Embryonic facial prominence (tissue), 1 donor: ENCODE measurements around the gene HDLBP.
"Not testable (repeated sequence)": the region's sequence is repeated elsewhere in the genome, so short reads cannot be mapped to it uniquely, and the experiment has no call there.

Experiments
- DNase-seq: peaks from one replicate; pipeline ENCODE4 v3.0.0-alpha.2; 2016; ENCODE audit errors: extremely low spot score

Gene HDLBP

DNA sequence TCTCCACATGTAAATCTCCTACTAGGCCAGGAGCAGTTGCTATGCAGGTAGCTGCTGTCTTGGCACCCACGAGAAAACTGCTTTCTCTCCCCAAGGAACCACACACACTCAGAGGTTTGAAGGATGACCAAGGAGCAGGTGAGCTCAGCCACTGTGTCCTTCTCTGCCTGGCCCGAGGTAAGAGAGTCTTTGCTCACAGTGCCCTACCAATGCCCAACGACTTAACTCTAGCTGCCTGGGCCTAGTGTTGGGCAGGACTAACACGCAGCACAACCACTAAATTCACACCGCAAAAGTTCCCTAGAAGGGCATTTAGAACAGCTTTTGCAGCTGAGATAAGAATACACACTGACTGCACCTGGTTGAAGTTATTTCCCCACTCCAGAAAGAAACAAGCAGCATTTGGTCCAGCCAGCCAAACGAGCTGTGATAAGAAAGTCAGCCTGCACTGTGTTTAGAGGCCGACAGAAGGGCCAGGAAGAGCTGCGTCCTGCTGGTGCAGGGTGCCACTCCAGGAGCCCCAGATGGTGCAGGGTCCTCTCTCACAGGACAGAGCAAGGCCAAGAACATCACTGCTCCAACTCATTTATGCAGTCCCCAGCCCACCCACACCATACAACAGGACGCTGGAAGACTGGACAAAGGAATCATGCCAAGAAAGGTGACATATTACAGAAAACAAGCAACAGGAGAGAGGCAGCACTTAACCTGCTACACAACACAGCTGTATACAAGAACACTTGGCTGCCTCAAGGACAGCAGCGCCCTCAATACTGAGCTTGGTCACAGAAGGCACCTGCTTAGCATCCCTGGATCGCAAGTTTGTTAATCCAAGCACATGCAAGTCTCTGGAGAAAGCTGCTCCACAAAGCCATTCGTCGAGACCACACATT lies 12.5 kb downstream of the HDLBP start:
- DNase-seq, result no peak

DNA sequence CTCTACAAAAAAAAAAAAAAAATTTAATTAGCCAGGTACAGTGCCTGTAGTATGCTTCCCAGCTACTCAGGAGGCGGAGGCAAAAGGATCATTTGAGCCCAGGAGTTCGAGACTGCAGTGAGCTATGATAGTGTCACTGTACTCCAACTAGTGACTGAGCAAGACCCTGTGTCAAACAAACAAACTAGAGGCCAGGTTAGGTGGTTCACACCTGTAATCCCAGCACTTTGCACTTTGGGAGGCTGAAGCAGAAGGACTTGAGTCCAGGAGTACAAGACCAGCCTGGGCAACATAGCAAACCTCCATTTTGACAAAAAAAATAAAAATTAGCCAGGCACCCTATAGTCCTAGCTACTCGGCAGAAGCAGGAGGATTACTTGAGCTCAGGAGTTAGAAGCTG lies 13.4 kb downstream of the HDLBP start:
- DNase-seq, result no peak

DNA sequence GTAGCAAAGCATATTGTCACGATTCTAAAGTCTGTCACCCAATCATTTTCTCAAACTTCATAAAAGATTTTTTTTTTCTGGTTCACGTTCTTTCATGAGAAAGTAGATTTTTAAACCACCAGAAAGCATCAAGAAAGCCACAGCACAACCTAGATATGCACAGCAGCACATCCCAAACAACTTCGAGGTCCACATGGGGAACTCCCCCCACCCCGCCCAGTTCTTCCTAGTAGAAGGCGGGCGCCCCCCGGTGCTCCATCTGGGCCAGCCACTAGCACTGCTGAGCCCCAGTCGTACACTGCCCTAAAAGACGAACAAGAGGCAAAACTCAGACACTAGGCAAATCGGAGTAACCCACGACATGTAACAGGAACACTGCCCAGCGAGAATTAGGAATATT lies 15.5 kb downstream of the HDLBP start:
- no peak for DNase-seq

DNA sequence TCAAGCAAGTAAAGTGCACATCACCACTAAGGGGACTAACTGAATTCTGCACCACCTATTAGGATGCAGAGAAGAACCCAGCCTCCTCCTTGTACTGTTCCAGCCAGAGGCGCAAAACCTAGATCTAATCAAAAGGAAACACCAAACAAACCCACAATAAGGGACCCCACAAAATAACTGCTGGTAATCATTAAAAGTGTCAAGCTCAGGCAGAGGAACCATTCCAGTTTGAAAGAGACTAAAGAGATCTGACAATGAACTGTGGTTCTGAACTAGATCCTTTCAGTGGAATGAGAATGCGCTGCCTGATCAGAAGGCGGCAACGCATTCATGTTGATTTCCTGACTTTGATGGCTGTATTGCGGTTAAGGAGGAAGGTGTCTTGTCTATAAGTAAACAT lies 16.8 kb downstream of the HDLBP start:
- no peak for DNase-seq

DNA sequence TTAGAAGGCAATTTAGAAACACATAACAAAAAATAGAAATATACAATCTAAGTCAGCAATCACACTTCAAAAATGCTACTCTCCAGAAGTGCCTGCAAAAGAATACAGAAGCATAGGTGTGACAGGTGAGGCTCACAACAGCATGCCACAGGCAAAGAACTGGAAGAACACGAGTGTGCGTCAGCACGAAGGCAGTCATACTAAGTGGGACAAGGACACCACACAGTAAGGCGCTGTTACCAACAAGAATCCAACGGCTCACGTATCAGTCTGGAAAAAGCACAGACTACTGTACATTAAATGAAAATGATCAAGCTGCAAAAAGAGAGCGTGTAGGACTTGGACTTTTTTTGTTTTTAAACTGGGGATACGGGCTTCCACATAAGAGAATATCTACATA lies 18.7 kb downstream of the HDLBP start:
- no peak for DNase-seq

DNA sequence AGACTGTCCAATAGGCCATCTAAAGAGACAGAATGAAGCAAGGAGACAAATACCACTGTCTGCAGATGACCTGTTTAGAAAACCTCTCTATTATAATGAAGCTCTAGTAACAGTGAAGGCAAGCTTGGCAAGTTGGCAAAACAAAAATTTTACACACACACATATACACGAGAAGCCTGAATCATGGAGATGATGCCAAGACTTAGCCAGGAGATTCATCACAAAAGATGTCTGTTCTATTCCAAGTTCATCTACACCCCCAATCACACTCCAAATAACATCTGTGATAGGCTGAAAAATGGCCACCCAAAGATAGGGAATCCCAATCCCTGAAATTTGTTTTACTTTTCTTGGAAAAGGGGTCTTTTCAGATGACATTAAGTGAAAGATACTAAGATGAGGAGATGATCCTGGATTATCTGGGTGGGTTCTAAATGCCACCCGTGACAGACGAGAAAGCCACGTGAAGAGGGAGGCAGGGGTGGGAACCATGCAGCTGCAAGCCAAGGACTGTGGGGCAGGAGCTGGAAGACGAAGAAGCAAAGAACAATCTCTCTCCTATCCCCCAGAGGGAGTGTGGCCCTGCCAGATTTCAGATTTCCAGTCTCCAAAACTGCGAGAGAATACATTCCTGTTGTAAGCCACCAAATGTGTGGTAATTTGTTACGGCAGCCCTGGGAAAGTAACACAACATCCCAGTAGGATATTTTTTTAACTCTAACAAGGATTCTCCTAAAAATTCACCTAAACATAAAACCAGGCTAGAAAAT lies 20.0 kb downstream of the HDLBP start:
- no peak for DNase-seq

DNA sequence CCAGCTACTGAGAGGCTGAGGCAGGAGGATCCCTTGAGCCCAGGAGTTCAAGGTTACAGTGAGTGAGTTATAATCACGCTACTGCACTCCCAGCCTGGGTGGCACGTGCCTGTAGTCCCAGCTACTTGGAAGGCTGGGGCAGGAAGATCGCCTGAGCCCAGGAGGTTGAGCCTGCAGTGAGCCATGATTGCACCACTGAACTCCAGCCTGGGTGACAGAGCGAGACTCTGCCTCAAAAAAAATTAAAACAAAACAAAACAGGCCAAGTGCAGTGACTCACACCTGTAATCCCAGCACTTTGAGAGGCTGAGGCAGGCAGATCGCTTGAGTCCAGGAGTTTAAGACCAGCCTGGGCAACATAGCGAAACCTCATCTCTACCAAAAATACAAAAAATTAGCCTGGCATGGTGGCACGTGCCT lies 22.1 kb downstream of the HDLBP start:
- DNase-seq, result not testable (repeated sequence)

DNA sequence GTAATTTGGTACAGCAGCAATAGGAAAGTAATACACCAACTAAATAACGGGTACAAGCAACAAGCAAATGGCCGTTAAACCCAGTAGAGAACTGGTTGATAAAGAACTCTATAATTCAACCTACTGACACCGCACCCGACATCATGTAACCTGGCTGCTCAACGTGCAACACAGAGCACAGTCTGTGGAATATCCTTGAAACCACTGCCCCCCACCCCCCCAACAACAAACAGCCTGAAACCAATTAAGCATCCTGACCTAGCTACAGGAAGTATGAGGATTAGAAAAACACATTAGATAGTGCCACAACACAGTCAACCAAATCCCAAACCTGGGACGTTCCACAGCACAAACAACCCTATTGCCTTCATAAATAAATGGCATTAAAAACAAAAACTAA lies 23.5 kb downstream of the HDLBP start:
- no peak for DNase-seq

DNA sequence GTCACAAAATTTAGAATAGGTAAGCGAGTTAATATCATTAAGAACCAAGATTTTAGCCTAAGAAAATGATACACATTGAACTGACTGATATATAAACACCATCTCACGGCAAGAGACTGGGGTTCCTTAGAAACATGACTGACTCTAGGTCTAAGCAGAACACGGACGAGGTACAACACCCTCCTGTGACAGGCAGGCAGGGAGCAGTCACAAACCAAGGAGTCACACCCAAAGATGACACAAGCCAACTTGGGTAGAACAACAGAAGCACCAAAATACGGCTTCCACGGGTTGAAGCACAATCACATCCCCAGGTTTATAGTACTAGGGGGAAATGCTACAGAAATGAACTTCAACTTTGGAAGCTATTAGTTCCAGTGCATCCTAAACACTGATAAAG lies 24.3 kb downstream of the HDLBP start:
- DNase-seq, result no peak

DNA sequence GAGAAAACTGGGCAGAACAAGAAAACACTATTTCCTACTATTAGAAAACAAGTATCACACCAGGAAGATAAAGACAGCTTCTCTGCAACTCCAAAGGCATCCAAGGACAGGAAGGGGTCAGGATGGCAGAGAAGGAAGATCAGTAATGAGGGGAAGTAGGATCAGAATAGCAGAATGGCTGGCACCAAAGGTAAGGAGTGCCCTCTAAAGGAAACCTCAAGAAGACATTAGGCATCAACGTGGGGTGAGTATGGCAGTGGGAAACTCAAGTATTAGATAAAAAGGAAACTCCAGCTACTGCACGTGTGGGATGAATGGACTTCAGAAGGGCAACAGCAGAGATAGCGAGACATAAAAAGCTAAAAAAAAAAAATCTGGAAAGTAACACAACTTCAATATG lies 25.9 kb downstream of the HDLBP start:
- DNase-seq, result no peak

DNA sequence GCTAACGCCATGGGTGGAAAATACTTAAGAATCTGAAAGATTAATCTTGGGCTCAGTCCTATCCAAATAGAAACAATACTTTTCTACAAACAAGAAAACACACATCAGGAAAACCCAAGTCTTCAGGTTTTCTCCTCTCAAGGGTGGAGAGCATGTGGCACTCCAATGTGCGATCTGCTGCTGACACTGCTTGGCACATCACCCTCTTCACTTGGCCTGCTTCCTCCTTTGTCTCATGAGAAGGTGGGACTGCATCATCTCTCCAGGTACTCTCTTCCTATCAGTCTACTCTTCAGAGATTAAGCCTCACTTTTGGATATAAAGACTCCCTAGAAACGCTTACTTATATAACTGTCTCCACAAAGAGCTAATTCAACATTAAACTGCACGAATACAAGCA lies 26.4 kb downstream of the HDLBP start:
- no peak for DNase-seq

DNA sequence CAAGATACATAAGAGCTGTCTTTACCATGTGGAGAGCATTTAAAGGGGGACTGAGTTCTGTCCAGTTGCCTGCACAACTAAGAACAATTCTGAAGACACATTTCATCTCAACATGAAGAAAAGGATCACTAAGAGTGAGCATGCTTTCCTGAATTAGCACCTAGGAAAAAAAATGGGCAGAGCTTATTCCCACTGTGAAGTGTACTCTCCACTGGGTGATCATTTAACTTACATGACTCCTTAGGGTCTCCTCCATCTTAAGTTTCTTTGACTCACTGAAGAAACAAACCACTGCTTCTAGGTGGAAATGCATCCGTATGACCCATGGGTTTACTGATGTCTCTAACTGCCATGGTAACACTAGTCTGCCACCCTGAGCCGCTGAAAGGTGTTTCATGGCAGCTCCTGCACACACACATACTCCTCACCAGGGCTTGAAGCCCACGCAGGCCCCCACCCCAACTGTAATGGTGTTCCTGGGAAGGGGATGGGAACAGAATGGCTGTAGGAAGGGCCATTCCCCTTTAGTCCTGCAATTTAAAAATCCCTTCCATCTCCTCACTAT lies 27.1 kb downstream of the HDLBP start:
- DNase-seq, result no peak

DNA sequence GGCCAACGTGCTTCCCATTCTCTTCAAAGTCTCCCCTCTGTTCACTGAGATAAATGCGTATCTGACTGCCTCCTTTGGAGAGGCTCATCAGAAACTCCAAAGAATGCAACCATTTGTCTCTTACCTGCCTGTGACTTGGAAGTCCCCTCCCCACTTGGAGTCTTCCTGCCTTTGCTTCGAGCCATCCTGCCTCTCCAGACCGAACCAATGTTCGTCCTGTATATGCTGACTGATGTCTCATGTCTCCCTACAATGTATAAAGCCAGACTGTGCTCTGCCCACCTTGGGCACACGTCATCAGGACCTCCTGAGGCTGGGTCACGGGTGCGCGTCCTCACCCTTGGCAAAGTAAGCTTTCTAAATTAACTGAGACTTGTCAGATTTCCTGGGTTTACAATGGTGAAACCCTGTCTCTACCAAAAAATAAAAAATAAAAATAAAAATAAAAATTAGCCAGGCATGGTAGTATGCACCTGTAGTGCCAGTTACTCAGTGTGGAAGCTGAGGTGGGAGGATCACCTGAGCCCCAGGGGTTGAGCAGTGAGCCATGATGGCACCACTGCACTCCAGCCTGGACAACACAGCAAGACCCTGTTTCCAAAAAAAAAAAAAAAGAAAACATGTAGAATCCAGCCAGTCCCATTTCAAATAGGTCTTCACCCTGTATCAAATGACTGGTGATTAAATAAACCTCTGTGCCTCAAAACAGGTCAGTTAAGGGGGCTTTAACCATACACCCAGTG lies 29.0 kb downstream of the HDLBP start:
- no peak for DNase-seq

DNA sequence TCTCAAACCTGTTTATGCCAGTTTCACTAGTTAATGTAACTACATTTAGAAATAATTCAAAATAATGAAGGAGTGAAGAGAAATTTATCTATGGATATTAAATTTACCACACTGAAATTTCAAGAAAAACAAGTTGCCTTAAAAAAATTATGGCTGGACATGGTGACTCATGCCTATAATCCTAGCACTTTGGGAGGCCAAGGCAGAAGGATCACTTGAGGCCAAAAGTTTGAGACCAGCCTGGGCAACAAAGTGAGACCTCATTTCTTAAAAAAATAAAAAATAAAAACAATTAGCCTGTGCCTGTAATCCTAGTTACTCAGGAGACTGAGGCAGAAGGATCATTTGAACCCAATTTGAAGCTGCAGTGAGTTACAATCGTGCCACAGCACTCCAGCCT lies 29.9 kb downstream of the HDLBP start:
- DNase-seq, result no peak

DNA sequence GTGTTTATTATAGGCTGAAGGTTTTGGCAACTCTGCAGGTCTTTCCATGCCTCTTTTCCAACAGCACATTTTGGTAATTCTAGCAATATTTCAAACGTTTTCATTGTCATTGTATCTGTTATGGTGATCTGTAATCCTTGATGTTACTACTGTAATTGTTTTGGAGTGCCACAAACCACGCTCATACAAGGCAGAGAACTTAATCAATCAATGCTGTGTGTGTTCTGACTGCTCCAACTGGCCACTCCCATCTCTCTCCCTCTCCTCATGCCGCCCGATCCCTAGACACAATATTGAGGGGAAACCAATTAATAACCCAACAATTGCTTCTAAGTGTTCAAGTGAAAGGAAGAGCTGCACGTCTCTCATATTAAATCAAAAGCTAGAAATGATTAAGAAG lies 32.9 kb downstream of the HDLBP start:
- no peak for DNase-seq

DNA sequence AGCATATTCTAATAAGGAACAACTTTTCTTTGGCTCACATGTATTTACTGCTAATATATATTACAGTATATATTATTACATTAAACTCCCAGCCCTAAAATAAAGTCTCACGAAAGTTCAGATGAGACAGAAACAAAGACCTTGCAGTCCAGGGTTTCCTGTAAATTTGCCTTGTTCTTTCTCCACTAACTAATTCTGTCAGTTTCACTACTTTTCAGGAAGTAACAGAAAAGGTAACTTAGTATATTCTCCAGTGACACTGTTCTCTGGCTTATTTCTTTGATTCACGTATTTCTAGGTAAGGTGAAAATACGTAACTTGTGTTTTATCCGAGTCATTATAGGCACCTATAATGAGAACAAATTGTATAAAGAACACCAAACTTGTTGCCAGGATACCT lies 35.2 kb downstream of the HDLBP start:
- no peak for DNase-seq

DNA sequence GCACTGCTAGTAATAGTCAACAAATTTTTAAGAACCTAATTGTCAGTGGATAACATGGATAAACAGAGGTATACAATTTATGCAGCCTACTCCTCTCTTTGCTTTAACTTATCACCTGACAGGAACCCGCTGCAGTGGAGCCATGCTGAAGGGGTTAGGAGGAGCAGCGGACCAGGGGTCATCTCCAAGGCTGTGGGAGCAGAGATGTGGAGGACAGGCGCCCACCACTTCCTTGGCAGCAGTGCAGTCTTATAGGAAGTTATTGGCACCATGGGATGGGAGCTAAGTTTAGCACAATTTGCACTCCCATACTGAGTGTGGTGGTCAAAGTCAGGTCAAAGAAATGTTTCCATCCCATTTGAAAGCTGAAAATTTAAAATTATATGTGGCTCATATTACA lies 35.6 kb downstream of the HDLBP start:
- no peak for DNase-seq

DNA sequence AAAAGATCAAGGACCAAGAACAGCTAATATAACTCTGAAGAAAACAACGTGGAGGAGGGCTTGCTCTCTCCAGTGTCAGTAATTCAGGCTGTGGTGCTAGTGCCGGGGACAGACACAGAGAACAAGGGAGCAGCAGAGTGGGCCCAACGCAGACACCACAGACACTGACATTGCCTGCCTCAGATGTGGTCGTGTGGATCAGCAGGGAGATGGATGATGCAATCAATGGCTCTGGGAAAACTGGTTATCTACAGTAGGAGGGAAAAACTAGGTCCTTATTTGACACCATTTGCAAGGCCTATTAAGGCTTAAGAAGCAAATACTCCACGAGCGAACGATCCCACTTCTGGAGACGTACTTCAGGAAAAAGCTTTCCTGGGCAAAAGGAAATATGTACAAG lies 36.1 kb downstream of the HDLBP start:
- DNase-seq, result no peak

DNA sequence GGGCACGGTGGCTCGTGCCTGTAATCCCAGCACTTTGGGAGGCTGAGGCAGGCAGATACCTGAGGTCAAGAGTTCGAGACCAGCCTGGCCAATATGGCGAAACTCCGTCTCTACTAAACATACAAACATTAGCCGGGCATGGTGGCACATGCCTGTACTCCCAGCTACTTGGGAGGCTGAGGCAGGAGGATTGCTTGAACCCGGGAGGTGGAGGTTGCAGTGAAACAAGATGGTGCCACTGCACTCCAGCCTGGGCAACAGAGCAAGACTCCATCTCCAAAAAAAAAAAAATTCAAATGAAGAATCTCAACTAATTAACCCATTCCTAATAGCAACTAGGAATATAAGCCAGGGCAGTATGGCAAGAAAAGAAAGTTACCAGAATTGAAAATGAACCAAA lies 37.2 kb downstream of the HDLBP start:
- not testable (repeated sequence) for DNase-seq

DNA sequence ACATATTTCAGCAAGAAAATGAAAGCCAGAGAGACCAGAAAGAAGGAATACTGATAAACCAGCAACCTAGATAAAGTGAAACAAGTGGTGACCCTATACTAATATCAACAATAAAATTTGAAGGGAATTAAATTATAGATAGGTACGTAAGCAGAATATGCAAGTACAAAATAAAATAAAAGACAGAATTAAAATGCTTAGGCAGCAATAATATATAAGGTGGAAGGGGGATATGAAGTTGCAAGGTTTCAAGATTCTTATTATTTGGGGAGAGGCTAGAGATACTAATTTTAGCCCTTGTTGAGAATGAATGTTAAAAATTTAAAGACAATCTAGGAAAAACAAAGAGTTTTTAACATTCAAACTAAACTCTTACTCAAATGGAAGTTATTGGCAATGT lies 39.6 kb downstream of the HDLBP start:
- no peak for DNase-seq

DNA sequence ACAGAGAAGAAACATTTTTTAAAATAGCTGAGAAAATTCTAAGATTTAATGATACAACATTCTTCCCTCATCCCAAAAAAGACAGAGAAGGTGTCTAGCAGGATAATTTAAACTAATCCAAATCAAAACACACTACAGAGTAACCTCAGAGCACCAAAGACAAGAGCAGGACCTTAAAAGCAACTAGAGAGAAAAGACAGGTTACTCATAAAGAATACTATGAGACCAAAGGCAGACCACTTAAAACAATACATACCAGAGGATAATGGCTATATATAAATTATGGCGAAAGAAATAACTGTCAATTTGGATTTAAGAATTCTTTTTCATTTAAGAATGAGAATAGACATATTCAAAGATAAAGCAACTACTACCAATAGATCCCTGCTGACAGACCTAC lies 40.0 kb downstream of the HDLBP start:
- DNase-seq, result no peak

DNA sequence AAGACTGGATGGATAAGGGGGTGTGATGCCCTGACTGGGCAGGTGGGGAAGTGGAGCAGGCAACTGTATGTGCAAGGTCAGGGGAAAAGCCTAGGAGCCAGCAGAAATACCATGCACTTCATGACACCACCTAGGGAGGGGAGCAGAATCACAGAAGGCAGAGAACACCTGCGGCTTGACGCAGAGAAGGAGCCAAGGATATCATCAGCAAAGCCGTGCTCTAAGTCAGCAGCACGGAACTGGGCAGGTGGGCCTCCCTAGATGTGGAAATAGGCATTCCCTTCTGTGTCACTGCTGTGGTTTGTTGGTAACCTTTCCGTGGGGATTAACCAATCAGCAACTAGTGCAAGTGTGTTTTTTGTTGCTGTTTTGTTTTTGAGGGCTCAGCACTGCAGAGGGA lies 41.3 kb downstream of the HDLBP start:
- no peak for DNase-seq
